ENCODE measurements around the gene EPHA8. TPM values are rescaled to one million over a fixed set of nuclear protein-coding genes. Genes with fewer than 3 reads are reported as not detected.

Gene EPHA8
- total and polyA plus RNA-seq, 2 donors, result not detected

GRCh38 chr1:22563671-22564602 is 648 bp downstream of the EPHA8 start:
- 3% methylated on average over 57 of the region's 57 CpGs for WGBS

GRCh38 chr1:22566161-22566560 is 2.9 kb downstream of the EPHA8 start:
- DNase-seq (ENCODE audit: extremely low spot score), result no peak
- no peaks in the 10 kb centered on the region for H3K36me3 ChIP-seq (ENCODE audit: insufficient read depth)
- 77% methylated on average over 14 of the region's 14 CpGs for WGBS
- H3K4me3 ChIP-seq (ENCODE audit: low read depth, low read length), result no peak overlapping the region
- H3K27ac ChIP-seq (ENCODE audit: low read depth), result no peak overlapping the region
- H3K4me1 ChIP-seq (ENCODE audit: insufficient read depth), result no peaks in the 10 kb centered on the region

More at GRCh38 chr1:22563671-22564602, 648 bp downstream of the EPHA8 start:
- H3K4me1 ChIP-seq (ENCODE audit: insufficient read depth), result no peaks in the 10 kb centered on the region
- H3K4me3 ChIP-seq (ENCODE audit: low read depth, low read length), result peak overlapping the region; percentile 29
- no peaks in the 10 kb centered on the region for H3K36me3 ChIP-seq (ENCODE audit: insufficient read depth)
- H3K27ac ChIP-seq (ENCODE audit: low read depth), result no peak overlapping the region
- DNase-seq (ENCODE audit: extremely low spot score), result no peak

- H3K27ac ChIP-seq (ENCODE audit: low read depth), result no peak overlapping the region
- H3K36me3 ChIP-seq (ENCODE audit: insufficient read depth), result no peaks in the 10 kb centered on the region
- 41% methylated on average over 14 of the region's 14 CpGs for WGBS
- H3K4me3 ChIP-seq (ENCODE audit: low read depth, low read length), result no peak overlapping the region
- no peak for DNase-seq (ENCODE audit: extremely low spot score)
- no peaks in the 10 kb centered on the region for H3K4me1 ChIP-seq (ENCODE audit: insufficient read depth)
Measured at GRCh38 chr1:22567197-22567596, 3.9 kb downstream of the EPHA8 start.

GRCh38 chr1:22567994-22568393 is 4.7 kb downstream of the EPHA8 start:
- 78% methylated on average over 6 of the region's 6 CpGs for WGBS
- H3K4me3 ChIP-seq (ENCODE audit: low read depth, low read length), result no peak overlapping the region
- no peak for DNase-seq (ENCODE audit: extremely low spot score)

GRCh38 chr1:22569269-22569668 is 6.0 kb downstream of the EPHA8 start:
- WGBS, result 85% methylated on average over 7 of the region's 7 CpGs
- no peak for DNase-seq (ENCODE audit: extremely low spot score)

More at GRCh38 chr1:22567994-22568393, 4.7 kb downstream of the EPHA8 start:
- Histone ChIP-seq H3K27ac (ENCODE audit: low read depth) (no peak overlapping the region), H3K36me3 (ENCODE audit: insufficient read depth) (no peaks in the 10 kb centered on the region), H3K4me1 (ENCODE audit: insufficient read depth) (no peaks in the 10 kb centered on the region)

GRCh38 chr1:22570140-22570909 is 7.0 kb downstream of the EPHA8 start:
- Histone ChIP-seq H3K4me1 (ENCODE audit: insufficient read depth) (no peaks in the 10 kb centered on the region), H3K4me3 (ENCODE audit: low read depth, low read length) (no peak overlapping the region), H3K36me3 (ENCODE audit: insufficient read depth) (no peaks in the 10 kb centered on the region), H3K27ac (ENCODE audit: low read depth) (no peak overlapping the region)
- 86% methylated on average over 34 of the region's 34 CpGs for WGBS
- DNase-seq (ENCODE audit: extremely low spot score), result no peak

More at GRCh38 chr1:22569269-22569668, 6.0 kb downstream of the EPHA8 start:
- Histone ChIP-seq H3K4me1 (ENCODE audit: insufficient read depth) (no peaks in the 10 kb centered on the region), H3K27ac (ENCODE audit: low read depth) (no peak overlapping the region), H3K4me3 (ENCODE audit: low read depth, low read length) (no peak overlapping the region), H3K36me3 (ENCODE audit: insufficient read depth) (no peaks in the 10 kb centered on the region)

- H3K4me3 ChIP-seq (ENCODE audit: low read depth, low read length), result no peak overlapping the region
- 41% methylated on average over 9 of the region's 9 CpGs for WGBS
- no peaks in the 10 kb centered on the region for H3K36me3 ChIP-seq (ENCODE audit: insufficient read depth)
- H3K4me1 ChIP-seq (ENCODE audit: insufficient read depth), result no peaks in the 10 kb centered on the region
- DNase-seq (ENCODE audit: extremely low spot score), result no peak
- H3K27ac ChIP-seq (ENCODE audit: low read depth), result no peak overlapping the region
Measured at GRCh38 chr1:22572818-22573217, 9.5 kb downstream of the EPHA8 start.

GRCh38 chr1:22573237-22573636 is 9.9 kb downstream of the EPHA8 start:
- Histone ChIP-seq H3K27ac (ENCODE audit: low read depth) (no peak overlapping the region), H3K36me3 (ENCODE audit: insufficient read depth) (no peaks in the 10 kb centered on the region), H3K4me1 (ENCODE audit: insufficient read depth) (no peaks in the 10 kb centered on the region), H3K4me3 (ENCODE audit: low read depth, low read length) (no peak overlapping the region)
- 67% methylated on average over 7 of the region's 7 CpGs for WGBS
- DNase-seq (ENCODE audit: extremely low spot score), result no peak

- 49% methylated on average over 8 of the region's 8 CpGs for WGBS
- no peaks in the 10 kb centered on the region for H3K36me3 ChIP-seq (ENCODE audit: insufficient read depth)
- H3K4me3 ChIP-seq (ENCODE audit: low read depth, low read length), result no peak overlapping the region
- no peak overlapping the region for H3K27ac ChIP-seq (ENCODE audit: low read depth)
- no peak for DNase-seq (ENCODE audit: extremely low spot score)
- H3K4me1 ChIP-seq (ENCODE audit: insufficient read depth), result no peaks in the 10 kb centered on the region
Measured at GRCh38 chr1:22575532-22576149, 12.4 kb downstream of the EPHA8 start.

- no peak for DNase-seq (ENCODE audit: extremely low spot score)
- H3K27ac ChIP-seq (ENCODE audit: low read depth), result no peak overlapping the region
- H3K36me3 ChIP-seq (ENCODE audit: insufficient read depth), result no peaks in the 10 kb centered on the region
- H3K4me1 ChIP-seq (ENCODE audit: insufficient read depth), result no peaks in the 10 kb centered on the region
- no peak overlapping the region for H3K4me3 ChIP-seq (ENCODE audit: low read depth, low read length)
- WGBS, result 87% methylated on average over 23 of the region's 23 CpGs
Measured at GRCh38 chr1:22576150-22576544, 12.9 kb downstream of the EPHA8 start.

- Histone ChIP-seq H3K4me1 (ENCODE audit: insufficient read depth) (no peaks in the 10 kb centered on the region), H3K4me3 (ENCODE audit: low read depth, low read length) (no peak overlapping the region), H3K27ac (ENCODE audit: low read depth) (no peak overlapping the region), H3K36me3 (ENCODE audit: insufficient read depth) (no peaks in the 10 kb centered on the region)
- 91% methylated on average over 24 of the region's 24 CpGs for WGBS
- DNase-seq (ENCODE audit: extremely low spot score), result no peak
Measured at GRCh38 chr1:22576617-22577016, 13.3 kb downstream of the EPHA8 start.

GRCh38 chr1:22578732-22579361 is 15.6 kb downstream of the EPHA8 start:
- no peak for DNase-seq (ENCODE audit: extremely low spot score)
- 83% methylated on average over 12 of the region's 12 CpGs for WGBS

GRCh38 chr1:22579541-22580155 is 16.4 kb downstream of the EPHA8 start:
- Histone ChIP-seq H3K4me3 (ENCODE audit: low read depth, low read length) (no peak overlapping the region), H3K36me3 (ENCODE audit: insufficient read depth) (no peaks in the 10 kb centered on the region), H3K4me1 (ENCODE audit: insufficient read depth) (no peaks in the 10 kb centered on the region), H3K27ac (ENCODE audit: low read depth) (no peak overlapping the region)
- 35% methylated on average over 7 of the region's 7 CpGs for WGBS
- DNase-seq (ENCODE audit: extremely low spot score), result no peak

More at GRCh38 chr1:22578732-22579361, 15.6 kb downstream of the EPHA8 start:
- H3K4me1 ChIP-seq (ENCODE audit: insufficient read depth), result no peaks in the 10 kb centered on the region
- no peak overlapping the region for H3K4me3 ChIP-seq (ENCODE audit: low read depth, low read length)
- H3K36me3 ChIP-seq (ENCODE audit: insufficient read depth), result no peaks in the 10 kb centered on the region
- H3K27ac ChIP-seq (ENCODE audit: low read depth), result no peak overlapping the region

Measured in urinary bladder (tissue), 4 donors.